GM23338 (cell line): ENCODE data around the gene PLCD4. TPM values are rescaled to one million over a fixed set of nuclear protein-coding genes. Genes with fewer than 3 reads are reported as not detected.

Experiments
- ATAC-seq: fragments of 200-7000 bp; cut with Tn5 transposase; 3 replicates; pipeline ENCODE4 v1.9.1; 2020
- DNase-seq: peaks from one replicate; pipeline ENCODE4 v3.0.0-alpha.2; 2015; ENCODE audit warnings: low spot score
- H2AFZ ChIP-seq: fragments of 200-600 bp; sonication (generic); 2 replicates; pipeline ENCODE4 v1.8.0; 2016; ENCODE audit warnings: antibody characterized with exemption, mild to moderate bottlenecking, moderate library complexity
- H3F3A ChIP-seq: fragments of 200-600 bp; sonication (generic); replicated peaks from 2 replicates; pipeline ENCODE4 v1.8.0; 2017; ENCODE audit warnings: antibody characterized with exemption, mixed run types, low read depth
- H3K27ac ChIP-seq: fragments of 200-600 bp; sonication (generic); 2 replicates; pipeline ENCODE4 v1.6.1; 2016; ENCODE audit warnings: low read depth
- H3K27me3 ChIP-seq: fragments of 200-600 bp; sonication (generic); 2 replicates; pipeline ENCODE4 v1.8.0; 2016; ENCODE audit warnings: mild to moderate bottlenecking, mixed run types, moderate library complexity; ENCODE audit not compliant: insufficient read depth
- H3K36me3 ChIP-seq: fragments of 200-600 bp; sonication (generic); 2 replicates; pipeline ENCODE4 v1.8.0; 2016; ENCODE audit warnings: mild to moderate bottlenecking; ENCODE audit not compliant: insufficient read depth
- H3K4me1 ChIP-seq: fragments of 200-600 bp; sonication (generic); 2 replicates; pipeline ENCODE4 v1.8.0; 2016; ENCODE audit warnings: mild to moderate bottlenecking, moderate library complexity; ENCODE audit not compliant: insufficient read depth
- H3K4me2 ChIP-seq: fragments of 200-600 bp; sonication (generic); 2 replicates; pipeline ENCODE4 v1.7.1; 2017; ENCODE audit warnings: mixed run types
- H3K4me3 ChIP-seq: fragments of 200-600 bp; sonication (generic); 2 replicates; pipeline ENCODE4 v1.6.1; 2016; ENCODE audit warnings: mixed run types
- H3K79me2 ChIP-seq: fragments of 200-600 bp; sonication (generic); replicated peaks from 2 replicates; pipeline ENCODE4 v1.8.0; 2017; ENCODE audit warnings: mild to moderate bottlenecking; ENCODE audit not compliant: insufficient read depth
- H3K9me2 ChIP-seq: fragments of 200-600 bp; sonication (generic); 2 replicates; pipeline ENCODE4 v1.8.0; 2017; ENCODE audit not compliant: insufficient read depth
- H4K20me1 ChIP-seq: fragments of 200-600 bp; sonication (generic); replicated peaks from 2 replicates; pipeline ENCODE4 v1.8.0; 2017; ENCODE audit warnings: mild to moderate bottlenecking; ENCODE audit not compliant: insufficient read depth
- H3K27ac Mint-ChIP-seq: 2 replicates; pipeline ENCODE4 v1.8.0; 2020; ENCODE audit warnings: inconsistent platforms, mild to moderate bottlenecking, moderate library complexity, mixed read lengths
- H3K27me3 Mint-ChIP-seq: 3 replicates; pipeline ENCODE4 v1.8.0; 2022; ENCODE audit warnings: low read depth, mild to moderate bottlenecking, moderate library complexity, mixed read lengths, inconsistent platforms; ENCODE audit not compliant: insufficient read depth, poor library complexity
- H3K36me3 Mint-ChIP-seq: 3 replicates; pipeline ENCODE4 v1.8.0; 2021; ENCODE audit warnings: low read depth, mild to moderate bottlenecking, inconsistent platforms, moderate library complexity, mixed read lengths
- H3K4me1 Mint-ChIP-seq: 3 replicates; pipeline ENCODE4 v1.8.0; 2020; ENCODE audit warnings: mild to moderate bottlenecking, inconsistent platforms, mixed read lengths
- H3K4me3 Mint-ChIP-seq: 3 replicates; pipeline ENCODE4 v1.8.0; 2021; ENCODE audit warnings: moderate library complexity, mild to moderate bottlenecking, inconsistent platforms, mixed read lengths
- H3K9me3 Mint-ChIP-seq: 3 replicates; pipeline ENCODE4 v1.8.0; 2020; ENCODE audit warnings: moderate library complexity, mild to moderate bottlenecking, inconsistent platforms, mixed read lengths
- CTCF ChIP-seq, 2 experiments: fragments of 200-600 bp in 1 of 2; sonication (generic) in 1 of 2; conservative IDR thresholded peaks; 2 replicates each; pipeline versions ENCODE4 v1.5.1 to v1.6.1; 2016 to 2017; ENCODE audit warnings: antibody characterized with exemption in 2 of 2, low read depth in 2 of 2, mild to moderate bottlenecking in 2 of 2, moderate library complexity in 1 of 2
- JUNB ChIP-seq: IDR thresholded peaks from one replicate; pipeline ENCODE4 v1.6.1; 2016; ENCODE audit warnings: antibody characterized with exemption; ENCODE audit not compliant: unreplicated experiment
- POLR2AphosphoS5 ChIP-seq: IDR thresholded peaks from 2 replicates; pipeline ENCODE4 v1.6.1; 2016; ENCODE audit warnings: antibody characterized with exemption, low read depth
- STAT1 ChIP-seq: IDR thresholded peaks from one replicate; pipeline ENCODE4 v1.6.1; 2016; ENCODE audit warnings: antibody characterized with exemption; ENCODE audit not compliant: unreplicated experiment
- ZNF114 ChIP-seq: fragments of 250-450 bp; sonication (Bioruptor Pico); IDR thresholded peaks from 2 replicates; pipeline ENCODE4 v1.5.0; 2020; ENCODE audit warnings: mild to moderate bottlenecking, moderate library complexity
- polyA plus RNA-seq: library from polyadenylated mRNA; unstranded; fragments of >200 nt; fragmentation: Nextera tagmentation; extraction: Ambion mirVana; gene quantifications from 2 replicates; pipeline ENCODE4 v1.2.1, GENCODE V29; 2016
- total RNA-seq: library from RNA; depleted of rRNA; stranded (reverse); fragments of >200 nt; shearing (Covaris generic); gene quantifications from 2 replicates; pipeline ENCODE4 v1.2.3, GENCODE V29; 2014

PLCD4 gene
- total and polyA plus RNA-seq, 2 experiments from 2014 or later: 0.80 to 1.3 TPM

- peaks cover 65% of the 10 kb centered on the region for H3K36me3 ChIP-seq
- Mint-ChIP-seq H3K27me3 (peaks cover 2% of the 10 kb centered on the region), H3K36me3 (peaks cover 81% of the 10 kb centered on the region), H3K9me3 (no peaks in the 10 kb centered on the region), H3K4me1 (no peaks in the 10 kb centered on the region; the same call in 2 of the 3 replicates), H3K4me3 (no peak overlapping the region), H3K27ac (no peak overlapping the region)
- no peaks in the 10 kb centered on the region for H3K9me2 ChIP-seq
- ATAC-seq (no peak; the same call in 2 of the 3 replicates), DNase-seq (peak; percentile 25)
- no peaks in the 10 kb centered on the region for H3K27me3 ChIP-seq
- H3K27ac ChIP-seq: no peak overlapping the region
- TF ChIP-seq POLR2AphosphoS5 (no peak), ZNF114 (no peak), CTCF (conservative IDR thresholded peaks at IDR 0.05; ENCODE audit: low read depth in 2 of 2) (peak; percentile 17 to 29)
- peaks cover 43% of the 10 kb centered on the region for H3K79me2 ChIP-seq
- H2AFZ ChIP-seq: no peak overlapping the region
- H4K20me1 ChIP-seq: peaks cover 21% of the 10 kb centered on the region
- H3K4me1 ChIP-seq: peaks cover 4% of the 10 kb centered on the region
- H3F3A ChIP-seq: no peaks in the 10 kb centered on the region
- no peak overlapping the region for H3K4me2 ChIP-seq
- H3K4me3 ChIP-seq: no peak overlapping the region
These were observed 23.5 kb upstream of the PLCD4 start for GRCh38 chr2:218583983-218584850.

- Histone ChIP-seq H4K20me1 (peaks cover 13% of the 10 kb centered on the region), H3K79me2 (peaks cover 29% of the 10 kb centered on the region), H3K27ac (no peak overlapping the region), H3K36me3 (peaks cover 74% of the 10 kb centered on the region), H3K27me3 (no peaks in the 10 kb centered on the region), H2AFZ (no peak overlapping the region), H3K4me2 (no peak overlapping the region), H3K4me3 (no peak overlapping the region), H3K9me2 (no peaks in the 10 kb centered on the region), H3K4me1 (no peaks in the 10 kb centered on the region), H3F3A (no peaks in the 10 kb centered on the region)
- H3K36me3 Mint-ChIP-seq: peaks cover 87% of the 10 kb centered on the region
- H3K9me3 Mint-ChIP-seq: no peaks in the 10 kb centered on the region
- DNase-seq: no peak
- no peak for TF ChIP-seq POLR2AphosphoS5
- no peak overlapping the region for H3K27ac Mint-ChIP-seq
- H3K4me3 Mint-ChIP-seq: no peak overlapping the region
- peaks cover 2% of the 10 kb centered on the region for H3K27me3 Mint-ChIP-seq
- no peaks in the 10 kb centered on the region for H3K4me1 Mint-ChIP-seq
- ATAC-seq: no peak
These were observed 22.2 kb upstream of the PLCD4 start for GRCh38 chr2:218585541-218585940.

- H3K4me1 ChIP-seq: 0 out of 2 replicates have a peak, but pooled peaks cover 5% of the 10 kb centered on the region
- Mint-ChIP-seq H3K4me1 (peaks cover 6% of the 10 kb centered on the region), H3K27ac (no peak overlapping the region), H3K4me3 (no peak overlapping the region), H3K36me3 (no peaks in the 10 kb centered on the region), H3K27me3 (peaks cover 12% of the 10 kb centered on the region), H3K9me3 (no peaks in the 10 kb centered on the region)
- no peak overlapping the region for H2AFZ ChIP-seq
- H4K20me1 ChIP-seq: no peaks in the 10 kb centered on the region
- H3K79me2 ChIP-seq: no peaks in the 10 kb centered on the region
- H3F3A ChIP-seq: 0 out of 2 replicates have a peak, but pooled peaks cover 2% of the 10 kb centered on the region
- no peak overlapping the region for H3K27ac ChIP-seq
- no peaks in the 10 kb centered on the region for H3K27me3 ChIP-seq
- no peak overlapping the region for H3K4me2 ChIP-seq
- no peaks in the 10 kb centered on the region for H3K36me3 ChIP-seq
- TF ChIP-seq JUNB (no peak), STAT1 (no peak), ZNF114 (no peak), POLR2AphosphoS5 (no peak)
- no peak overlapping the region for H3K4me3 ChIP-seq
- DNase-seq (no peak), ATAC-seq (no peak)
- 0 out of 2 replicates have a peak, but pooled peaks cover 3% of the 10 kb centered on the region for H3K9me2 ChIP-seq
These were observed 2.3 kb upstream of the PLCD4 start for GRCh38 chr2:218605432-218605831.
